ENCODE measurements around the gene DCAF4. TPM values are rescaled to one million over a fixed set of nuclear protein-coding genes. Genes with fewer than 3 reads are reported as not detected.
"Not testable (repeated sequence)": the region's sequence is repeated elsewhere in the genome, so short reads cannot be mapped to it uniquely, and the experiment has no call there.

The DCAF4 gene
- total RNA-seq, 1 donor from 2014 or later, result 23.2 TPM

GRCh38 chr14:72998252-72998903 is 72.1 kb downstream of the DCAF4 start:
- H3K36me3 Mint-ChIP-seq, result peaks cover 38% of the 10 kb centered on the region
- H3K4me1 Mint-ChIP-seq, result no peaks in the 10 kb centered on the region
- H3K27me3 Mint-ChIP-seq (ENCODE audit: low read depth), result no peaks in the 10 kb centered on the region
- no peak for TF ChIP-seq CTCF (IDR thresholded peaks at IDR 0.05; ENCODE audit: unreplicated experiment)
- no peaks in the 10 kb centered on the region for H3K9me3 Mint-ChIP-seq
- no peak overlapping the region for H3K27ac Mint-ChIP-seq
- DNase-seq (ENCODE audit: low spot score in 2 of 2, unreplicated experiment in 2 of 2), result no peak
- H3K4me3 Mint-ChIP-seq, result no peak overlapping the region

GRCh38 chr14:72999316-72999715 is 73.1 kb downstream of the DCAF4 start:
- no peak for DNase-seq (ENCODE audit: low spot score in 2 of 2, unreplicated experiment in 2 of 2)
- Mint-ChIP-seq H3K9me3 (no peaks in the 10 kb centered on the region), H3K36me3 (peaks cover 43% of the 10 kb centered on the region), H3K27me3 (ENCODE audit: low read depth) (no peaks in the 10 kb centered on the region), H3K27ac (no peak overlapping the region), H3K4me3 (no peak overlapping the region), H3K4me1 (no peaks in the 10 kb centered on the region)
- no peak for TF ChIP-seq CTCF (IDR thresholded peaks at IDR 0.05; ENCODE audit: unreplicated experiment)

GRCh38 chr14:73000073-73000472 is 73.8 kb downstream of the DCAF4 start:
- DNase-seq (ENCODE audit: low spot score in 2 of 2, unreplicated experiment in 2 of 2), result no peak
- H3K4me3 Mint-ChIP-seq, result no peak overlapping the region
- no peak for TF ChIP-seq CTCF (IDR thresholded peaks at IDR 0.05; ENCODE audit: unreplicated experiment)
- H3K36me3 Mint-ChIP-seq, result peaks cover 38% of the 10 kb centered on the region
- no peaks in the 10 kb centered on the region for H3K9me3 Mint-ChIP-seq
- H3K27me3 Mint-ChIP-seq (ENCODE audit: low read depth), result no peaks in the 10 kb centered on the region
- no peaks in the 10 kb centered on the region for H3K4me1 Mint-ChIP-seq
- H3K27ac Mint-ChIP-seq, result no peak overlapping the region

- no peak for TF ChIP-seq CTCF (IDR thresholded peaks at IDR 0.05; ENCODE audit: unreplicated experiment)
- H3K27ac Mint-ChIP-seq, result no peak overlapping the region
- H3K9me3 Mint-ChIP-seq, result no peaks in the 10 kb centered on the region
- peaks cover 18% of the 10 kb centered on the region for H3K36me3 Mint-ChIP-seq
- no peaks in the 10 kb centered on the region for H3K27me3 Mint-ChIP-seq (ENCODE audit: low read depth)
- no peak for DNase-seq (ENCODE audit: low spot score in 2 of 2, unreplicated experiment in 2 of 2)
- H3K4me1 Mint-ChIP-seq, result no peaks in the 10 kb centered on the region
- no peak overlapping the region for H3K4me3 Mint-ChIP-seq
These were observed 77.4 kb downstream of the DCAF4 start for GRCh38 chr14:73003681-73004080.

- H3K36me3 Mint-ChIP-seq, result peaks cover 23% of the 10 kb centered on the region
- not testable (repeated sequence) for H3K4me3 Mint-ChIP-seq; H3K27me3 Mint-ChIP-seq (ENCODE audit: low read depth); H3K4me1 Mint-ChIP-seq; H3K27ac Mint-ChIP-seq; DNase-seq (ENCODE audit: low spot score in 2 of 2, unreplicated experiment in 2 of 2); H3K9me3 Mint-ChIP-seq
These were observed 78.4 kb downstream of the DCAF4 start for GRCh38 chr14:73004641-73005040.

- H3K27me3 Mint-ChIP-seq (ENCODE audit: low read depth), result no peaks in the 10 kb centered on the region
- H3K27ac Mint-ChIP-seq, result no peak overlapping the region
- no peaks in the 10 kb centered on the region for H3K9me3 Mint-ChIP-seq
- H3K4me3 Mint-ChIP-seq, result no peak overlapping the region
- DNase-seq (ENCODE audit: low spot score in 2 of 2, unreplicated experiment in 2 of 2), result no peak
- H3K36me3 Mint-ChIP-seq, result peaks cover 21% of the 10 kb centered on the region
- no peaks in the 10 kb centered on the region for H3K4me1 Mint-ChIP-seq
- no peak for TF ChIP-seq CTCF (IDR thresholded peaks at IDR 0.05; ENCODE audit: unreplicated experiment)
These were observed 81.6 kb downstream of the DCAF4 start for GRCh38 chr14:73007835-73008234.

Data from mesothelial cell of epicardium (in vitro differentiated cells).